NCI-H446 treated with DMSO at 0.1 percent for 48 hours (cell line): ENCODE results near the gene NFYC.
"Not testable (repeated sequence)": the region's sequence is repeated elsewhere in the genome, so short reads cannot be mapped to it uniquely, and the experiment has no call there.

Source experiments
- DNase-seq: peaks from one replicate; lab custom pipeline; 2025; lab: John Stamatoyannopoulos, UW

NFYC gene

DNA sequence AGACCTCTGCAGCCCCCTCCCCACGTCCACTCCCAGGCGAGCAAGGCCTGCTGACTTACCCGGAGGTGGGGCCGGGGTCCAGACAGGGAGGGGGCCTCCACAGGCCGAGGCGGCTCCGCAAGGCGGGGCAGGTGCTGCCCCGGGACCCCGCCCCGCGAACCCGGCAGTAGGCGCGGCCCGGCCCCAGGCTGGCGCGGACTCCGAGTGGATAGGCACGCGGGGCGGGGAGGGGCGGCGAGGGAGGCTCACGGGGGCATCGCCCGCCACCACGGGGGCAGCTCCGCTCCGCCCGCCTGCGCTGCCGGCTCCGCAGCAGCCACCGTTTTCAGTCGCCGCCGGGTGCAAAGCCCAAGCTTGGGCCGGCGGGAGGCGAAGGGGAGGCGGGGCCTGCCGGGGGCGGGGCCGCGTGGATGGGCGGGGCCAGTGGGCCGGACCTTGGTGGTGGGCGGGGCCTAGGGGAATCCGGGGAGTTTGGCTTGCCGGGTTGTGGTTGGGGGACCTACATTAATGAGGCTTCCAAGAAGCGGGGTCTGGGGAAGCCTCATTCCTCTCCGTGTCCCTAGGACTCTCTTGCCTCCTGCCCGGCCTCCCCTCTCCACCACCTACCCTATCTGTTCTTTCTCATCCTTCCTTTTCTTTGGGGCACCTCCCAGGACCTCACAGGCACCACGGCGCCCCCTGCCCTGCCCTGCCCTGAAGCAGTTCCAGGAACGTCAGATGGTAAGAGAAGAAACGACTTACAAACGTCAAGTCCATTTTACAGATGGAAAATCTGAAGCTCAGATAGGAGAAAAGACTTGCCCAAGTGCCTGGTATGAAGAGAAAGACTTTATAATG lies 26.0 kb upstream of the NFYC start, which contains the start of gene RIMS3:
Gene RIMS3 (minus strand): TSS at position 348 of the 837 bp plus-strand sequence. CDS start 23,757 bp downstream, outside the sequence.
- DNase-seq, result peak; percentile 6

- DNase-seq, result peak; percentile 87
Measured at GRCh38 chr1:40668769-40669525, 22.6 kb upstream of the NFYC start.

DNA sequence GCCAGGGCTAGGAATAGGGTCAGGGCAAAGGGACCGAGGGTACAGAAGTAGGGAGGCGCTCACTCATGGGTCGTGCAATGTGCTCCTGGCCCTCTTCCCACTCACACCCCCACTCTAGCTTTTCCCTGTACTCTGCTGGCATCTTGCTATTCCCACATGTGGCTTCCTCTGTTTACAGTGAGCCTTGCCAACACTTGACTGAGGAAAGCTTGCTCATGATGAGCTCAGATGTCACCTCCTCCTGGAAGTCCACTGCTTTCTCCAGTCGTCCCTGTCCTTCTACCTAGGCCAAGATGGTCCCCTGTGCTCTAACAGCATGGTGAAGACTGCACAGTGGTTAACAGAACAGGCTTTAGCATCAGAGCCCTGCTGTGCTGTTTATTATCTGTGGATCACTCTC lies 18.1 kb upstream of the NFYC start:
- no peak for DNase-seq

GRCh38 chr1:40676501-40676900 lies 15.0 kb upstream of the NFYC start:
- no peak for DNase-seq

- no peak for DNase-seq
Measured at GRCh38 chr1:40679165-40679953, 12.1 kb upstream of the NFYC start.

GRCh38 chr1:40684669-40685068 lies 6.8 kb upstream of the NFYC start:
- DNase-seq, result no peak

DNA sequence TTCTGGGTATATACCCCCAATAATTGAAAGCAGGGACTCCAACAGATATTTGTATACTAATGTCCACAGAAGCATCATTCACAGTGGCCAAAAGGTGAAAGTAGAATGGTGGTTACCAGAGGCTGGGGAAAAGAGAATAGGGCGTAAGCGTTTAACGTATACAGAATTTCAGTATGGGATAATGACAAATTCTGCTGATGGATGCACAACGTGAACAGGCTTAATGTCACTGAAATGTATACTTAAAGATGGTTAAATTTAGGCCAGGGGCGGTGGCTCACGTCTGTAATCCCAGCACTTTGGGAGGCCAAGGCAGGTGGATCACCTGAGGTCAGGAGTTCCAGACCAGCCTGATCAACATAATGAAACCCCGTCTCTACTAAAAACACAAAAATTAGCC lies 4.4 kb upstream of the NFYC start:
- DNase-seq, result no peak

GRCh38 chr1:40687661-40688060 lies 3.8 kb upstream of the NFYC start:
- DNase-seq, result no peak

DNA sequence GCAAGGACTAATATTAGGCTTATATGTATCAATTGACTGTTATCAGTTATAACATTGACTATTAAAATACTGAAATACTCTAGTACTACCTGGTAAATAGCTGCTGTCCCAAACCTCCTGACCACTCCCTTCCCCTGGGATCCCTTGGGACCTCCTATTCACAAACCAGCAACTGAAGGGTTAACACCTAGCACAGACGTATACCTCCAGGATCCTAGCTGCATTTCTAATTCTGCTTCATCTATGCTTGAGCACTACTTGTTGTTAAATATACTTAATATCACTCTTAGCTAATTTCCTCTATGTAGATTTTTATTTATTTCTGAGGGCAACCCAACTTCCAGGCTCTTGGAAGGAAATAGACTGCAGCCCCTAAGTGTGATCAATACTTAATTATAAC lies 1.8 kb upstream of the NFYC start:
- DNase-seq, result no peak

DNA sequence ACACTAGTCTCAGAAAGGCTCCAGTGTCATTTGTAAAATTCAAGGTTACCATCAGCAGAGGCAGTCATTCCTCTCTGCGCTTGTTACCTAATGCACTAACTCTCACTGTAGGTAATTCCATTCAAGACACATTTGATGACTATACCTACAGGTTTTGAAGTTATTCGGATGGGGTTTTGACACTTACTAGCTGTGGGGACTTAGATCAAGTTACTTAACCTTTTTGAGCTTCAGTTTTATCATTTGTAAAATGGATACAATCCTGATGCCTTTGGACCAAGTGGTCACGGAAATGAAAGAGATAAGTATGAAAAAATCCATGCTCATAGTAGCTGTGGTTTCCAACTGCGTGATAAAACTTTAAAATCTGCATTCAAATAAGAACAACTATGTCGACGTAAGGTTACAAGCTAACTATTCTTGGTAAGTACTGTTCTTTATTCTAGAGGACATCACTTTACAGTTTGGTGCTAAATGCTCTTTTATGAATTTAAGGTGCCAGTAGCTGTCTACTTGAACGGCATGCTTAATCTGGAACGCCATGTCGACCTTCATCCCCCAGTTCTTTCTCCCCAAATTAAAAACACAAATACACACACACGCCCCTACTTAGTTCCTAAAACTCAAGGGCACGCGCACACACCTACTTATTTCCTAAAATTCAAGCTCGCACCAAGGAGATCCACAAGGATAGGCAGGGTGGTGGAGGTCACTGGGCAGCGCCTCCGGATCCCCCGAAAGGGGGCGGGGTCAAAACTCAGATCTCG lies 550 bp upstream of the NFYC start:
- DNase-seq, result no peak

DNA sequence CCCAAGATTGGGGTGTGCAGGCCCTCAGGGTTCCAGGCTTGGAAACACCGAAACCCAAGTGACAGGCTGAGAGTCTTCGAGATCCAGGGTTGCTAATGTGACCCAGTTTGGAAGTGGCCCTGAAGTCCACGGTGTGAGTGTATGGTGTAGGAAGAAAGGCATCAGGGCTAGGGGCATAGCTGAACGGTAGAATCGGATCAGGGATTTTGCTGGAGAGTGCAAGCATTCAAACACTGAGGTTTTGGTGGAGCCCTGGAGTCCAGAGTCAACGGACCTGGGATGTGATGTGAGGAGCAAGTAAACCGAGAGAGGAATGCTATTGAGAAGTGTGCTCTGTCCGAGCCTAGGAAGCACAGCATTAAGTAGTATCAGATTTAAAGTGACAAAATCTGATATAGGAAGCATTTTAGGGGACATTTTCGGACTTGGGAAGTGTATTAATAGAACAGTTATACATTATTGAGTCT lies 958 bp downstream of the NFYC start:
- DNase-seq, result no peak

DNA sequence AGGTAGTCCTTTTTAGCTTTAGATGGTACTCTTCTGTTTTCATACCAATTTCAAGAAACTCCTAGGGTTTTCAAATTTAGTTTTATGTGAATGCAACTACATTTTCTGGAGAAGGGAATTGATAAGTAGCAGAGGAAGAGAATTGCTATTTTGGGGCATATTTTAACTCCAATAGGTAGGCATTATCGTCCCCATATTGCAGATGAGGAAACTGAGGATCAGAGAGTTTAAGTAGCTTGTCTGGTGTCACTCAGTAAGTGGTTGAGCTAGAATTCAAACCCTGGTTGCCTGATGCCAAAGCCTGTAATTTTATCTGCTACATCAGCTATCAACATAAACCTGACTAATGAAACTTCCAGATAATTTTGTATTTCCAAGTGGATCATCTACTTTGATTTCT lies 1.9 kb downstream of the NFYC start:
- DNase-seq, result no peak

- no peak for DNase-seq
Measured at GRCh38 chr1:40694353-40694874, 2.9 kb downstream of the NFYC start.

DNA sequence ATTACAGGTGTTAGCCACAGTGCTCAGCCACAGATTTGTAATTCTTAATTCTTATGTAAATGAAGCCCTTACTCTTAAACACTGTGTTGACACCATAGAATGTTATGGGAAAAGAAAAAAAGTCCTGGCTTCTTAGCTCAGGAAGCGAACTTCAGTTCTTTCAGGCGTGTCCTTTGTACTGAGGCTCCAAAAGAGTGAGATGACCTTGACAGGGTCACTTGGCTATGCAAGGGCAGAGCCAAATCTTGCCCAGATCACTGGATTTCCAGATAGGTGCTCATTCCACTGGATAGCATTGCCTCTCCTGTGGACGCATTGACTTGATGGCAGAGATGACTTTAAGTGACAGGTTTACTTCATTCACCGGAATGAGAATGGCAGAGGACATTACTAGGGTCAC lies 4.8 kb downstream of the NFYC start:
- no peak for DNase-seq

GRCh38 chr1:40697436-40697835 lies 5.9 kb downstream of the NFYC start:
- DNase-seq, result no peak

GRCh38 chr1:40699787-40700186 lies 8.3 kb downstream of the NFYC start:
- no peak for DNase-seq

DNA sequence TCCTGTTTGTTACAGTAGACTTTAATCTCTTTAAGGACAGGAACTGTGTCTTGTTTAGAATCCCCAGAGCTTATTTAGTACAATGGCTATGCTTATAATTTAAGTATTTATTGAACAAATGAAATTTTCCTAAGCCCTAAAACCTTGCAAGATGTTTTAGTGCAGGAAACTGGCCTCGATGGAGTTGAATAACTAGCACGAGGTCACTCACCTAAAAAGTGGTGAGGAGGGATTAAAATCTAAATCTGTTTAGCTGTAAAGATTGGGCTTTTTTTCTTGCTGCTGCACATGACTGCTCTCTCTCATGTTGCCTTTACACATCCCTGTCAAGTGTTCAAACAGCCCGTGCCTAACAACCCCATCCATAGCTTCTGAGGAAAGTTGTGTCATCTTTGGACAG lies 10.2 kb downstream of the NFYC start:
- no peak for DNase-seq

DNA sequence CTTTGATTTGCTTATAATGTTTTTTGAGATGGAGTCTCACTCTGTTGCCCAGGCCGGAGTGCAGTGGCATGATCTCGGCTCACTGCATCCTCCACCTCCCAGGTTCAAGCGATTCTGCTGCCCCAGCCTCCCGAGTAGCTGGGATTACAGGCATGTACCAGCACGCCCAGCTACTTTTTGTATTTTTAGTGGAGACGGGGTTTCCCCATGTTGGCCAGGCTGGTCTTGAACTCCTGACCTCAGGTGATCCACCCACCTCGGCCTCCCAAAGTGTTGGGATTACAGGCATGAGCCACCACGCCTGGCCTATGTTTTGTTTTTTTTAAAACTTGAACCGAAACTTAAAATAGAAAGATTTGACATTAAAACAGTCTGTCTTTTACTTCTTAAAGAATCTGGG lies 11.3 kb downstream of the NFYC start:
- not testable (repeated sequence) for DNase-seq

DNA sequence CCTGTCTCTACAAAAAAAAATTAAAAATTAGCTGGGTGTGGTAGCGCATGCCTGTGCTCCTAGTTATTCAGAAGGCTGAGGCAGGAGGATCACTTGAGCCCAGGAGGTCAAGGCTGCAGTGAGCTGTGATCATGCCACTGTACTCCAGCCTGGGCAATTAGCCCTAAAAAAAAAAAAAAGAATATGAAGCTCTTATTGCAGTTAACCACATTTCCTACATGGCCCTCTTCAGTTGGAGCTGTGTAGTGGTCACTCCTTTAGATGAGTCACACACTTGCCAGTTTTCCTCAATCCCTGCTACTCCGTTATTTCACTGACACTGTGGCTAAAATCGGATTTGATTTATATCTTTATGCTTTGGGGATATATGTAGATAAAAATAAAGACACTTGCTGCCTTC lies 11.8 kb downstream of the NFYC start:
- DNase-seq, result no peak

GRCh38 chr1:40704817-40705733 lies 13.6 kb downstream of the NFYC start:
- no peak for DNase-seq
